Keratinocyte (primary cell): Measurements from ENCODE around the gene GSTT4.

Experiments used
- EZH2 ChIP-seq: IDR thresholded peaks from one replicate; pipeline ENCODE4 v1.6.1; 2012; ENCODE audit warnings: inconsistent platforms, mild to moderate bottlenecking, low read length, moderate library complexity
- TF ChIP-seq, protein P1 (sequence below), 3 experiments: IDR thresholded peaks in 1 of 3; conservative IDR thresholded peaks in 1 of 3; optimal IDR thresholded peaks in 1 of 3; 2 replicates in 2 of 3; 3 replicates in 1 of 3; pipeline versions ENCODE3 to v1.5.1; 2011; ENCODE audit warnings: low read length in 3 of 3, mild to moderate bottlenecking in 3 of 3, moderate library complexity in 2 of 3, control low read depth in 1 of 3, inconsistent platforms in 1 of 3; ENCODE audit not compliant: insufficient read depth in 2 of 3; ENCODE audit errors: extremely low read depth in 1 of 3

DNA sequence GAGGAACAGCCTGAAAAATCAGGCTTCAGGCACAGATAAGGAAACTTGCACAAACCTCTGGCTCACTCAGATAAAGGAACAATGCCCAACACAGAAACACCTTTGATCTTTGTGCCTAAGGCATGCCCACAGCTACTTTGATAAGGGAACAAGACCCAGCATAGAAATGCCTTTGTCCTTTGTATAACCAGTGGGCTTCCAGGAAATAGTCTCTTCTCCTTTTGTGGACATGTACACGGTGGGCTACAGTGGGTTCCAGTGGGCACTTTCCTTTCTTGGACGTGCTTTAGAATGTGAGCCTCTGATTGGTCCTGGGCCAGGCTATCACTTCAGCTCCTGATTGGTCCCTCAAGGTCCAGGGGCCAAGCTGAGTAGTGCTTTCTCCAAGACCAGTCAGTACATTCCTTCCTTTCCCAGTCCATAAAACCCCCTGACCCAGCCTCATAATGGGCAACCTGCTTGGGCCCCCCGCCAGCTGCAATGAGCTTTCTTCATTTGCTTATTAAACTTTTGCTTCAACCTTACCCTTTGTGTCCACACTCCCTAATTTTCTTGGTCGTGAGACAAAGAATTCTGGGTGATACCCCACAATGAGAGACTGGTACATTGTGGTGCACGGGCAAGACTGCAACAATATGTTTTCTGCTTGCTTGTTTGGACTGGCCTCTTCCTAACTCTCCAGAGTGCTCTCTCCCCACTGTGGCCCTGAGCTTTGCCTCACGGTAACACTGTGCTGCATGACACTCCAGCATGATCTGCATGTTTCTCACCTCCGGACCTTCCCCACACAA lies 4.2 kb upstream of the GSTT4 start:
- TF ChIP-seq, protein P1, sequence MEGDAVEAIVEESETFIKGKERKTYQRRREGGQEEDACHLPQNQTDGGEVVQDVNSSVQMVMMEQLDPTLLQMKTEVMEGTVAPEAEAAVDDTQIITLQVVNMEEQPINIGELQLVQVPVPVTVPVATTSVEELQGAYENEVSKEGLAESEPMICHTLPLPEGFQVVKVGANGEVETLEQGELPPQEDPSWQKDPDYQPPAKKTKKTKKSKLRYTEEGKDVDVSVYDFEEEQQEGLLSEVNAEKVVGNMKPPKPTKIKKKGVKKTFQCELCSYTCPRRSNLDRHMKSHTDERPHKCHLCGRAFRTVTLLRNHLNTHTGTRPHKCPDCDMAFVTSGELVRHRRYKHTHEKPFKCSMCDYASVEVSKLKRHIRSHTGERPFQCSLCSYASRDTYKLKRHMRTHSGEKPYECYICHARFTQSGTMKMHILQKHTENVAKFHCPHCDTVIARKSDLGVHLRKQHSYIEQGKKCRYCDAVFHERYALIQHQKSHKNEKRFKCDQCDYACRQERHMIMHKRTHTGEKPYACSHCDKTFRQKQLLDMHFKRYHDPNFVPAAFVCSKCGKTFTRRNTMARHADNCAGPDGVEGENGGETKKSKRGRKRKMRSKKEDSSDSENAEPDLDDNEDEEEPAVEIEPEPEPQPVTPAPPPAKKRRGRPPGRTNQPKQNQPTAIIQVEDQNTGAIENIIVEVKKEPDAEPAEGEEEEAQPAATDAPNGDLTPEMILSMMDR (optimal IDR thresholded peaks at IDR 0.05 in 1 of 3, IDR thresholded peaks at IDR 0.05 in 1 of 3, conservative IDR thresholded peaks at IDR 0.05 in 1 of 3; ENCODE audit: extremely low read depth in 1 of 3, insufficient read depth in 2 of 3, low read length in 3 of 3), result no peak
- no peak for TF ChIP-seq EZH2
